Colonic mucosa (tissue), 4 donors: ENCODE data around the gene AP1G2. TPM values are rescaled to one million over a fixed set of nuclear protein-coding genes. Genes with fewer than 3 reads are reported as not detected.

Source experiments
- DNase-seq: peaks from one replicate; pipeline ENCODE4 v3.0.0-alpha.2; 2020
- H3K27ac ChIP-seq: fragments of 200-600 bp; one replicate; pipeline ENCODE4 v1.8.0; 2021
- H3K27me3 ChIP-seq: fragments of 200-600 bp; one replicate; pipeline ENCODE4 v1.8.0; 2021
- H3K36me3 ChIP-seq: fragments of 200-600 bp; one replicate; pipeline ENCODE4 v1.8.0; 2021
- H3K4me1 ChIP-seq: fragments of 200-600 bp; one replicate; pipeline ENCODE4 v1.8.0; 2021; ENCODE audit warnings: mild to moderate bottlenecking
- H3K4me3 ChIP-seq: fragments of 200-600 bp; one replicate; pipeline ENCODE4 v1.8.0; 2021
- H3K9ac ChIP-seq, 2 donors: one replicate each; pipeline ENCODE4 v1.7.0; 2013; ENCODE audit warnings: control low read depth in 2 of 2, low read depth in 2 of 2, low read length in 2 of 2
- H3K9me3 ChIP-seq: fragments of 200-600 bp; one replicate; pipeline ENCODE4 v1.8.0; 2021
- CTCF ChIP-seq: fragments of 200-600 bp; IDR thresholded peaks from one replicate; pipeline ENCODE4 v1.8.0; 2022; ENCODE audit warnings: antibody characterized with exemption, mild to moderate bottlenecking
- intact Hi-C: fragments of 100-400 bp; cut with DNase I; formaldehyde crosslinking; loops from one replicate; pipeline ENCODE4 v1.14.1; 2022
- total RNA-seq, 2 donors: library from RNA; stranded (reverse); fragmentation: NEBNext Ultra II Directional in 1 of 2; extraction: Animal tissue kit (Norgen Biotek cat#: 25700) in 1 of 2; gene quantifications; one replicate each; pipeline ENCODE4 v1.2.1, GENCODE V29; 2021
- donor health status: healthy.
- donor health status: DM: no; HTN: no; CAD: no.
- donor health status: DM: no; HTN: no; CAD: no.

Gene AP1G2
- 100 to 1,000 TPM; 154 to 214 TPM for total RNA-seq

GRCh38 chr14:23567186-23568020 lies at the start of gene AP1G2:
Gene AP1G2, minus strand, starts transcription at chr14:23567791. Its CDS starts 477 bp downstream, at chr14:23567314.
- no peaks in the 10 kb centered on the region for H3K9me3 ChIP-seq
- H3K27ac ChIP-seq: peak within 1 kb of the TSS; percentile 79
- no peaks in the 10 kb centered on the region for H3K4me1 ChIP-seq
- H3K36me3 ChIP-seq: no peaks in the 10 kb centered on the region
- TF ChIP-seq CTCF: no peak
- peak; percentile 96 for DNase-seq
- H3K27me3 ChIP-seq: no peaks in the 10 kb centered on the region
- peak within 1 kb of the TSS; percentile 77 for H3K4me3 ChIP-seq
- peak within 1 kb of the TSS; percentile 75 to 82 for H3K9ac ChIP-seq
- intact Hi-C loops: no loop called here

GRCh38 chr14:23615856-23616255 lies 48.3 kb upstream of the AP1G2 start:
- Histone ChIP-seq H3K4me3 (no peak overlapping the region), H3K9ac (no peak overlapping the region), H3K4me1 (peaks cover 4% of the 10 kb centered on the region), H3K36me3 (no peaks in the 10 kb centered on the region), H3K27ac (no peak overlapping the region), H3K9me3 (no peaks in the 10 kb centered on the region), H3K27me3 (no peaks in the 10 kb centered on the region)
- DNase-seq: no peak
- TF ChIP-seq CTCF: no peak
- intact Hi-C loops: no loop called here

GRCh38 chr14:23614395-23614828 lies 46.8 kb upstream of the AP1G2 start:
- Histone ChIP-seq H3K9ac (peak overlapping the region in 1 of 2 donors; percentile 48), H3K4me3 (no peak overlapping the region), H3K27me3 (no peaks in the 10 kb centered on the region), H3K4me1 (peaks cover 4% of the 10 kb centered on the region), H3K27ac (peak overlapping the region; percentile 73), H3K36me3 (no peaks in the 10 kb centered on the region), H3K9me3 (no peaks in the 10 kb centered on the region)
- TF ChIP-seq CTCF: no peak
- no peak for DNase-seq
- intact Hi-C loops: no loop called here

- Histone ChIP-seq H3K27ac (peak overlapping the region; percentile 73), H3K9ac (no peak overlapping the region), H3K4me3 (no peak overlapping the region), H3K27me3 (no peaks in the 10 kb centered on the region), H3K36me3 (no peaks in the 10 kb centered on the region), H3K9me3 (no peaks in the 10 kb centered on the region), H3K4me1 (peaks cover 4% of the 10 kb centered on the region)
- intact Hi-C loops: no loop called here
- no peak for TF ChIP-seq CTCF
- DNase-seq: peak; percentile 45
Measured at GRCh38 chr14:23613242-23614070, 45.9 kb upstream of the AP1G2 start.

DNA sequence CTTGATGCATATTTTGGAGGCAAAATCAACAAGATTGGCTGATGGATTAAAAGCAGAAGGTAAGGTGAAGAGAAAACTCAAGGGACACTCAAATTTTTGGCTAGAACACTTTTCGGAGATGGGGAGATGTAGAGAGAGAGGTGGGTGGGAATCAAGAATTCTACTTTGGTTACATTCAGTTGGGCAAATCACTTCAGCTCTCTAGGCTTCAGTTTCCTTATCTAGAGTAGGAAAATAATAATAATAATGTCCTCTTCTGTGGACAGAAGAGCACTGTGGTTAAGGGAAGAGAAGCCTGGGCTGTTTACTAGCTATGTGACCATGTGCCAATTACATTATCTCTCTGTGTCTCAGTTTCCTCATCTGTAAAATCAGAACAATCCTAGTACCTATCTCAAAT lies 45.2 kb upstream of the AP1G2 start:
- no peaks in the 10 kb centered on the region for H3K27me3 ChIP-seq

More for the DNA sequence above, 45.2 kb upstream of the AP1G2 start:
- peak overlapping the region in 1 of 2 donors; percentile 35 for H3K9ac ChIP-seq
- H3K27ac ChIP-seq: peak overlapping the region; percentile 73
- H3K4me3 ChIP-seq: no peak overlapping the region
- no peak for TF ChIP-seq CTCF
- H3K36me3 ChIP-seq: no peaks in the 10 kb centered on the region
- no peaks in the 10 kb centered on the region for H3K9me3 ChIP-seq
- no peak for DNase-seq
- intact Hi-C loops: no loop called here
- H3K4me1 ChIP-seq: peaks cover 4% of the 10 kb centered on the region
